ENCODE data around the gene STARD8. TPM values are rescaled to one million over a fixed set of nuclear protein-coding genes. Genes with fewer than 3 reads are reported as not detected.

STARD8 gene
- total and polyA plus RNA-seq, 2 donors (not counting 1 experiment from before 2014, with no cell fraction given) = 0.33 to 0.54 TPM

DNA sequence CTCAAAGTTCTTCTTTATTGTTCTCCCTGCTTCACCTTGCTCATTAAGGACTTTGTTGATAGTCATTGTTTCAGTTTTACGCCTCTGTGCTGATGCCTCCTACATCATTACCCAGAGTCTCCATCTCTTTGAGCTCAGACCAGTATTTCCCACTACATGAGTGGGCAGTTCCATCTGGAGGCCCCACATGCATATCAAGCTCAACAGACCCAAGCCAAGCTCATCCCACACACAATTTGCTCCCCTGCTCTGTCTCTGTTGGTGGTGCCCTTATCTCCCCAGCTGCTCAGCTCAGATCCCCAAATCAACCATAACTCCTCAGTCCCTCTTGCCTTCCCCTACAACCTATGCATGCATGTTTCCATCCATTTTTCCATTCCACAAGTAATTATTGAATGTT lies 96.3 kb downstream of the STARD8 start:
- Mint-ChIP-seq H3K4me3 (no peak overlapping the region), H3K4me1 (no peaks in the 10 kb centered on the region), H3K9me3 (ENCODE audit: insufficient read depth) (no peaks in the 10 kb centered on the region), H3K27ac (no peak overlapping the region), H3K27me3 (no peaks in the 10 kb centered on the region)
- ATAC-seq (ENCODE audit: low read depth) (no peak), DNase-seq (no peak)
- H3K9me3 ChIP-seq (ENCODE audit: control extremely low read depth in 1 of 3, control insufficient read depth in 2 of 3, insufficient read depth in 1 of 3, low read length in 2 of 3) = no peaks in the 10 kb centered on the region
- intact Hi-C loops (cut with micrococcal nuclease) = no loop called here
- no peak overlapping the region for H3K9ac ChIP-seq (ENCODE audit: low read length)
- H3K36me3 ChIP-seq (replicated peaks in 1 of 2; ENCODE audit: control extremely low read depth in 1 of 2, control insufficient read depth in 1 of 2, extremely low read depth in 1 of 2, insufficient read depth in 2 of 2, low read length in 1 of 2) = no peaks in the 10 kb centered on the region
- no peak overlapping the region for H3K4me3 ChIP-seq (ENCODE audit: control extremely low read depth in 1 of 5, extremely low read depth in 1 of 5, insufficient read depth in 1 of 5, low read depth in 2 of 5, low read length in 4 of 5)
- TF ChIP-seq EZH2 (IDR thresholded peaks at IDR 0.05; ENCODE audit: borderline replicate concordance, insufficient read depth, low read depth, low read length, poor library complexity, severe bottlenecking) = no peak
- TF ChIP-seq, protein P1, sequence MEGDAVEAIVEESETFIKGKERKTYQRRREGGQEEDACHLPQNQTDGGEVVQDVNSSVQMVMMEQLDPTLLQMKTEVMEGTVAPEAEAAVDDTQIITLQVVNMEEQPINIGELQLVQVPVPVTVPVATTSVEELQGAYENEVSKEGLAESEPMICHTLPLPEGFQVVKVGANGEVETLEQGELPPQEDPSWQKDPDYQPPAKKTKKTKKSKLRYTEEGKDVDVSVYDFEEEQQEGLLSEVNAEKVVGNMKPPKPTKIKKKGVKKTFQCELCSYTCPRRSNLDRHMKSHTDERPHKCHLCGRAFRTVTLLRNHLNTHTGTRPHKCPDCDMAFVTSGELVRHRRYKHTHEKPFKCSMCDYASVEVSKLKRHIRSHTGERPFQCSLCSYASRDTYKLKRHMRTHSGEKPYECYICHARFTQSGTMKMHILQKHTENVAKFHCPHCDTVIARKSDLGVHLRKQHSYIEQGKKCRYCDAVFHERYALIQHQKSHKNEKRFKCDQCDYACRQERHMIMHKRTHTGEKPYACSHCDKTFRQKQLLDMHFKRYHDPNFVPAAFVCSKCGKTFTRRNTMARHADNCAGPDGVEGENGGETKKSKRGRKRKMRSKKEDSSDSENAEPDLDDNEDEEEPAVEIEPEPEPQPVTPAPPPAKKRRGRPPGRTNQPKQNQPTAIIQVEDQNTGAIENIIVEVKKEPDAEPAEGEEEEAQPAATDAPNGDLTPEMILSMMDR (IDR thresholded peaks at IDR 0.05) = no peak
- H3K27ac ChIP-seq (ENCODE audit: low read length in 2 of 2) = no peak overlapping the region
- WGBS (ENCODE audit: insufficient coverage) = no CpG with 5 or more reads among the region's 1 CpG
- H3K4me1 ChIP-seq (ENCODE audit: control insufficient read depth in 2 of 2, insufficient read depth in 2 of 2, low read length in 2 of 2) = no peaks in the 10 kb centered on the region
- no peaks in the 10 kb centered on the region for H3K79me2 ChIP-seq (ENCODE audit: control insufficient read depth, insufficient read depth, low read length)
- no peak overlapping the region for H3K4me2 ChIP-seq (replicated peaks; ENCODE audit: low read depth, low read length, poor library complexity, severe bottlenecking)
- ChIA-PET POLR2A (no interaction called here), CTCF (no interaction called here)
- no peak overlapping the region for H2AFZ ChIP-seq (ENCODE audit: insufficient read depth, low read depth, low read length, poor library complexity, severe bottlenecking)
- H4K20me1 ChIP-seq (ENCODE audit: control insufficient read depth, insufficient read depth, low read length, poor library complexity, severe bottlenecking) = no peaks in the 10 kb centered on the region
- H3K27me3 ChIP-seq (replicated peaks in 1 of 4; ENCODE audit: control extremely low read depth in 1 of 4, control insufficient read depth in 3 of 4, insufficient read depth in 4 of 4, low read length in 3 of 4) = no peaks in the 10 kb centered on the region

DNA sequence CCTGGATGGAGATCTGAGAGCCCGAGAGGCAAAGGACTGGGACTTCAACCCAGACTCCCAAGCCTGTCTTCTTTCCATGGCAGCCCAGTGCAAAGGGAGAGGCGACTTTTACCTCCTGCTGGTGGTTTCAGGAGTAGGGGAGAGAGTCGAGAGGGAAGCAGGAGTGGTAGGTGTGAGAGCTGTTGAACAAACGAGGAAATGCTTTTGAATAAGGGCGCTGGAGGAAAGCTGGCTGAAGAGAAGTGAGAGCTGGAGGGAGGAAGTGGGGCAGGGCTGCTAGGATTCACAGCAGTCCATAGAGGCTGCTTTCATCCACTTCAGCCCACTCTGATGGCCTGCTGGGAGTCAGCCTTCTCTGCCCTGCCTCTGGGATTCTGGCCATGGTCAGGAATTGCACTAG lies 99.5 kb downstream of the STARD8 start:
- DNase-seq (no peak), ATAC-seq (ENCODE audit: low read depth) (no peak)
- no peaks in the 10 kb centered on the region for H3K9me3 ChIP-seq (ENCODE audit: control extremely low read depth in 1 of 3, control insufficient read depth in 2 of 3, insufficient read depth in 1 of 3, low read length in 2 of 3)
- ChIA-PET CTCF (no interaction called here), POLR2A (no interaction called here)
- Mint-ChIP-seq H3K4me1 (no peaks in the 10 kb centered on the region), H3K27me3 (no peaks in the 10 kb centered on the region), H3K27ac (no peak overlapping the region), H3K4me3 (no peak overlapping the region), H3K9me3 (ENCODE audit: insufficient read depth) (no peaks in the 10 kb centered on the region)
- no peak overlapping the region for H3K4me2 ChIP-seq (replicated peaks; ENCODE audit: low read depth, low read length, poor library complexity, severe bottlenecking)
- no peak overlapping the region for H3K9ac ChIP-seq (ENCODE audit: low read length)
- H3K79me2 ChIP-seq (ENCODE audit: control insufficient read depth, insufficient read depth, low read length) = no peaks in the 10 kb centered on the region
- no peaks in the 10 kb centered on the region for H3K27me3 ChIP-seq (replicated peaks in 1 of 4; ENCODE audit: control extremely low read depth in 1 of 4, control insufficient read depth in 3 of 4, insufficient read depth in 4 of 4, low read length in 3 of 4)
- H3K4me3 ChIP-seq (ENCODE audit: control extremely low read depth in 1 of 5, extremely low read depth in 1 of 5, insufficient read depth in 1 of 5, low read depth in 2 of 5, low read length in 4 of 5) = no peak overlapping the region
- TF ChIP-seq EZH2 (IDR thresholded peaks at IDR 0.05; ENCODE audit: borderline replicate concordance, insufficient read depth, low read depth, low read length, poor library complexity, severe bottlenecking) = no peak
- TF ChIP-seq, protein P1 (IDR thresholded peaks at IDR 0.05) = no peak
- no peak overlapping the region for H3K27ac ChIP-seq (ENCODE audit: low read length in 2 of 2)
- no peak overlapping the region for H2AFZ ChIP-seq (ENCODE audit: insufficient read depth, low read depth, low read length, poor library complexity, severe bottlenecking)
- no peaks in the 10 kb centered on the region for H3K4me1 ChIP-seq (ENCODE audit: control insufficient read depth in 2 of 2, insufficient read depth in 2 of 2, low read length in 2 of 2)
- intact Hi-C loops (cut with micrococcal nuclease) = no loop called here
- H3K36me3 ChIP-seq (replicated peaks in 1 of 2; ENCODE audit: control extremely low read depth in 1 of 2, control insufficient read depth in 1 of 2, extremely low read depth in 1 of 2, insufficient read depth in 2 of 2, low read length in 1 of 2) = no peaks in the 10 kb centered on the region
- H4K20me1 ChIP-seq (ENCODE audit: control insufficient read depth, insufficient read depth, low read length, poor library complexity, severe bottlenecking) = no peaks in the 10 kb centered on the region
- 80% methylated on average over 1 of the region's 5 CpGs for WGBS (ENCODE audit: insufficient coverage)

Measured in B cell (primary cell).